SK-N-SH (cell line): ENCODE measurements around the gene RRAD.

Experiments used
- CTCF ChIP-seq: fragments of 200-600 bp; sonication (generic); IDR thresholded peaks from 2 replicates; pipeline ENCODE4 v1.6.1; 2017; ENCODE audit warnings: antibody characterized with exemption, mild to moderate bottlenecking, moderate library complexity
- EZH2phosphoT487 ChIP-seq: fragments of 200-600 bp; sonication (generic); IDR thresholded peaks from 2 replicates; pipeline ENCODE4 v1.6.1; 2017; ENCODE audit warnings: low read depth, mixed run types, mild to moderate bottlenecking, antibody characterized with exemption, moderate library complexity, borderline replicate concordance
- POLR2AphosphoS5 ChIP-seq: IDR thresholded peaks from 2 replicates; pipeline ENCODE4 v1.6.1; 2012; ENCODE audit warnings: low read depth, low read length
- RFX5 ChIP-seq: IDR thresholded peaks from 2 replicates; pipeline ENCODE4 v1.6.1; 2012; ENCODE audit warnings: mild to moderate bottlenecking, improper control_type of control experiment, low read length
- SIN3A ChIP-seq: IDR thresholded peaks from 2 replicates; pipeline ENCODE4 v1.6.1; 2012; ENCODE audit warnings: low read depth, mild to moderate bottlenecking, low read length, moderate library complexity, borderline replicate concordance

GRCh38 chr16:66946974-66947301 is 21.6 kb upstream of the RRAD start:
- TF ChIP-seq CTCF = no peak
- no peak for TF ChIP-seq POLR2AphosphoS5
- TF ChIP-seq EZH2phosphoT487 = no peak
- no peak for TF ChIP-seq RFX5
- no peak for TF ChIP-seq SIN3A
